Measurements from ENCODE around the gene LAT. TPM values are rescaled to one million over a fixed set of nuclear protein-coding genes. Genes with fewer than 3 reads are reported as not detected.
A peak's percentile ranks its signal among the peaks of the same experiment; 100 is the strongest.

LAT gene
- total RNA-seq, 1 experiment from 2014 or later, result 4.3 TPM

- Histone ChIP-seq H3K4me1 (ENCODE audit: insufficient read depth, low read length) (no peaks in the 10 kb centered on the region), H2AK5ac (ENCODE audit: insufficient read length, low read length) (no peak overlapping the region), H4K20me1 (ENCODE audit: control insufficient read depth, insufficient read depth, insufficient read length) (no peaks in the 10 kb centered on the region), H4K91ac (ENCODE audit: insufficient read length, low read depth, low read length) (no peak overlapping the region), H3K23me2 (ENCODE audit: insufficient read length, low read depth, low read length, poor library complexity, severe bottlenecking) (peaks cover 5% of the 10 kb centered on the region), H3K18ac (ENCODE audit: insufficient read length, low read depth, low read length) (no peak overlapping the region), H2BK12ac (ENCODE audit: insufficient read length, low read depth, low read length) (no peak overlapping the region), H3K79me1 (ENCODE audit: insufficient read depth, low read depth, low read length, poor library complexity, severe bottlenecking) (no peaks in the 10 kb centered on the region), H2BK5ac (ENCODE audit: insufficient read length, low read length) (no peak overlapping the region), H3K27ac (ENCODE audit: insufficient read length, low read depth, low read length) (no peak overlapping the region), H3K9me3 (ENCODE audit: control insufficient read depth, low read depth, low read length) (no peaks in the 10 kb centered on the region), H3K14ac (ENCODE audit: insufficient read depth, low read length) (no peak overlapping the region), H4K5ac (ENCODE audit: insufficient read length, low read depth, low read length) (no peak overlapping the region), H3K79me2 (ENCODE audit: insufficient read depth, low read length) (no peaks in the 10 kb centered on the region), H3K9ac (ENCODE audit: extremely low read depth, insufficient read length, low read length) (peak overlapping the region; percentile 25), H3K4ac (ENCODE audit: low read depth, low read length) (no peak overlapping the region), H4K8ac (replicated peaks; ENCODE audit: insufficient read length, low read depth, low read length) (no peak overlapping the region), H3K23ac (ENCODE audit: insufficient read length, low read depth, low read length) (no peak overlapping the region), H2BK120ac (ENCODE audit: low read depth, low read length, poor library complexity, severe bottlenecking) (no peak overlapping the region), H3T11ph (ENCODE audit: low read length) (no peak overlapping the region), H2BK20ac (ENCODE audit: low read depth, low read length, poor library complexity, severe bottlenecking) (no peak overlapping the region), H2BK15ac (ENCODE audit: low read depth, low read length) (no peak overlapping the region), H3K4me2 (ENCODE audit: insufficient read depth, insufficient read length, low read length) (peak overlapping the region; percentile 58), H3K56ac (ENCODE audit: insufficient read length, low read depth, low read length) (no peak overlapping the region), H2AFZ (ENCODE audit: low read length) (no peak overlapping the region), H3K27me3 (ENCODE audit: insufficient read depth, low read length) (no peaks in the 10 kb centered on the region)
- H3K9me3 Mint-ChIP-seq, result no peaks in the 10 kb centered on the region
- no peak for TF ChIP-seq CTCF (conservative IDR thresholded peaks at IDR 0.05)
- H3K4me1 Mint-ChIP-seq, result peaks cover 5 to 6% of the 10 kb centered on the region in 2 experiments
- H3K4me3 Mint-ChIP-seq, result peak overlapping the region; percentile 45 to 66
- DNase-seq, result peak; percentile 95
- peaks cover 15% of the 10 kb centered on the region for H3K27me3 Mint-ChIP-seq (ENCODE audit: low read depth)
- no CpG with 5 or more reads among the region's 36 CpGs for WGBS (ENCODE audit: extremely low coverage, insufficient read length, low lambda C conversion rate)
- no peaks in the 10 kb centered on the region; a peak in 1 of 7 replicates for H3K36me3 Mint-ChIP-seq (ENCODE audit: insufficient read depth in 1 of 3, low read depth in 3 of 3)
- H3K27ac Mint-ChIP-seq, result peak overlapping the region in 1 of 3 experiments; percentile 40; a peak in 2 of 7 replicates
These were observed 48.7 kb upstream of the LAT start for GRCh38 chr16:28935924-28936783.
